Pons (tissue), 1 donor: ENCODE results near the gene AMPD1.

Source experiments
- DNase-seq: peaks from one replicate; pipeline ENCODE4 v3.0.0-alpha.2; 2016; ENCODE audit warnings: low spot score

The AMPD1 gene

GRCh38 chr1:114638910-114639309 is 56.4 kb downstream of the AMPD1 start:
- no peak for DNase-seq

GRCh38 chr1:114632427-114632826 is 62.9 kb downstream of the AMPD1 start:
- DNase-seq = no peak

- DNase-seq = no peak
These were observed 68.2 kb downstream of the AMPD1 start for GRCh38 chr1:114627107-114627506.

GRCh38 chr1:114623364-114623763 is 72.0 kb downstream of the AMPD1 start:
- no peak for DNase-seq
